CD4-positive, alpha-beta T cell treated with Interferon alpha-2 for 1 hour (primary cell): ENCODE measurements around the gene MYBPC1.
"Not testable (repeated sequence)": the region's sequence is repeated elsewhere in the genome, so short reads cannot be mapped to it uniquely, and the experiment has no call there.

ENCODE experiments used
- DNase-seq, 2 donors: peaks; one replicate each; pipeline ENCODE4 v3.0.0-alpha.2; 2020 to 2022

MYBPC1 gene

GRCh38 chr12:101696251-101697196, 101.8 kb downstream of the MYBPC1 start:
- DNase-seq = no peak

- peak; percentile 67 to 73 for DNase-seq
These were observed 102.6 kb downstream of the MYBPC1 start, which contains the start of gene CHPT1 for GRCh38 chr12:101697197-101697929. TSS of gene CHPT1 (plus strand) at chr12:101697640. CDS start at chr12:101697862, 222 bp downstream.

- peak in 1 of 2 donors; percentile 11 for DNase-seq
These were observed 103.4 kb downstream of the MYBPC1 start for GRCh38 chr12:101697930-101698799.

GRCh38 chr12:101698800-101699347, 104.1 kb downstream of the MYBPC1 start:
- DNase-seq = peak in 1 of 2 donors; percentile 16

GRCh38 chr12:101700299-101700820, 105.6 kb downstream of the MYBPC1 start:
- DNase-seq = no peak

GRCh38 chr12:101703487-101703886, 108.7 kb downstream of the MYBPC1 start:
- DNase-seq = no peak

GRCh38 chr12:101706403-101706802, 111.6 kb downstream of the MYBPC1 start:
- DNase-seq = no peak

GRCh38 chr12:101707131-101707782, 112.5 kb downstream of the MYBPC1 start:
- no peak for DNase-seq

- DNase-seq = no peak
These were observed 115.5 kb downstream of the MYBPC1 start for GRCh38 chr12:101710288-101710687.

- DNase-seq = no peak
These were observed 118.4 kb downstream of the MYBPC1 start for GRCh38 chr12:101713059-101713682.

GRCh38 chr12:101713930-101714329, 119.2 kb downstream of the MYBPC1 start:
- DNase-seq = no peak

GRCh38 chr12:101714877-101715444, 120.2 kb downstream of the MYBPC1 start:
- no peak for DNase-seq

- DNase-seq = no peak
These were observed 124.8 kb downstream of the MYBPC1 start for GRCh38 chr12:101719566-101719965.

GRCh38 chr12:101720118-101720517, 125.3 kb downstream of the MYBPC1 start:
- DNase-seq = no peak

GRCh38 chr12:101722392-101722791, 127.6 kb downstream of the MYBPC1 start:
- DNase-seq = no peak

GRCh38 chr12:101727098-101727497, 132.3 kb downstream of the MYBPC1 start:
- DNase-seq = no peak

- DNase-seq = no peak
These were observed 135.1 kb downstream of the MYBPC1 start for GRCh38 chr12:101729842-101730241.

- no peak for DNase-seq
These were observed 137.5 kb downstream of the MYBPC1 start for GRCh38 chr12:101732318-101732717.

- no peak for DNase-seq
These were observed 138.4 kb downstream of the MYBPC1 start for GRCh38 chr12:101733166-101733565.

GRCh38 chr12:101734482-101734881, 139.7 kb downstream of the MYBPC1 start:
- not testable (repeated sequence) for DNase-seq
